ENCODE data around the gene MBOAT2. TPM values are rescaled to one million over a fixed set of nuclear protein-coding genes. Genes with fewer than 3 reads are reported as not detected.

MBOAT2 gene
- polyA plus RNA-seq, 1 donor from 2014 or later: 205 TPM

GRCh38 chr2:8935982-8936381, 67.5 kb downstream of the MBOAT2 start:
- Histone ChIP-seq H4K20me1 (ENCODE audit: insufficient read depth) (no peaks in the 10 kb centered on the region), H3K9me2 (ENCODE audit: insufficient read depth, low read length) (no peaks in the 10 kb centered on the region), H3F3A (ENCODE audit: insufficient read depth, low read length, poor library complexity, severe bottlenecking) (no peaks in the 10 kb centered on the region), H3K4me3 (ENCODE audit: low read length) (no peak overlapping the region), H3K4me2 (ENCODE audit: low read length) (no peak overlapping the region), H3K36me3 (ENCODE audit: insufficient read depth, low read length) (peaks cover 9% of the 10 kb centered on the region), H2AFZ (ENCODE audit: low read depth, low read length) (no peak overlapping the region), H3K9me3 (ENCODE audit: low read length) (no peaks in the 10 kb centered on the region), H3K79me2 (replicated peaks; ENCODE audit: insufficient read depth, low read length) (no peaks in the 10 kb centered on the region), H3K27me3 (ENCODE audit: insufficient read depth, low read depth, low read length) (no peaks in the 10 kb centered on the region), H3K27ac (ENCODE audit: low read length) (no peak overlapping the region), H3K9ac (ENCODE audit: low read length) (no peak overlapping the region)
- TF ChIP-seq EZH2 (IDR thresholded peaks at IDR 0.05; ENCODE audit: borderline replicate concordance, insufficient read depth, low read length, poor library complexity, severe bottlenecking): no peak
- no peak for TF ChIP-seq MXI1 (conservative IDR thresholded peaks at IDR 0.05; ENCODE audit: poor library complexity, severe bottlenecking)
- no peak for TF ChIP-seq TAF1 (IDR thresholded peaks at IDR 0.05; ENCODE audit: low read depth)
- TF ChIP-seq EP300 (conservative IDR thresholded peaks at IDR 0.05; ENCODE audit: poor library complexity, severe bottlenecking): no peak
- TF ChIP-seq, protein P1, sequence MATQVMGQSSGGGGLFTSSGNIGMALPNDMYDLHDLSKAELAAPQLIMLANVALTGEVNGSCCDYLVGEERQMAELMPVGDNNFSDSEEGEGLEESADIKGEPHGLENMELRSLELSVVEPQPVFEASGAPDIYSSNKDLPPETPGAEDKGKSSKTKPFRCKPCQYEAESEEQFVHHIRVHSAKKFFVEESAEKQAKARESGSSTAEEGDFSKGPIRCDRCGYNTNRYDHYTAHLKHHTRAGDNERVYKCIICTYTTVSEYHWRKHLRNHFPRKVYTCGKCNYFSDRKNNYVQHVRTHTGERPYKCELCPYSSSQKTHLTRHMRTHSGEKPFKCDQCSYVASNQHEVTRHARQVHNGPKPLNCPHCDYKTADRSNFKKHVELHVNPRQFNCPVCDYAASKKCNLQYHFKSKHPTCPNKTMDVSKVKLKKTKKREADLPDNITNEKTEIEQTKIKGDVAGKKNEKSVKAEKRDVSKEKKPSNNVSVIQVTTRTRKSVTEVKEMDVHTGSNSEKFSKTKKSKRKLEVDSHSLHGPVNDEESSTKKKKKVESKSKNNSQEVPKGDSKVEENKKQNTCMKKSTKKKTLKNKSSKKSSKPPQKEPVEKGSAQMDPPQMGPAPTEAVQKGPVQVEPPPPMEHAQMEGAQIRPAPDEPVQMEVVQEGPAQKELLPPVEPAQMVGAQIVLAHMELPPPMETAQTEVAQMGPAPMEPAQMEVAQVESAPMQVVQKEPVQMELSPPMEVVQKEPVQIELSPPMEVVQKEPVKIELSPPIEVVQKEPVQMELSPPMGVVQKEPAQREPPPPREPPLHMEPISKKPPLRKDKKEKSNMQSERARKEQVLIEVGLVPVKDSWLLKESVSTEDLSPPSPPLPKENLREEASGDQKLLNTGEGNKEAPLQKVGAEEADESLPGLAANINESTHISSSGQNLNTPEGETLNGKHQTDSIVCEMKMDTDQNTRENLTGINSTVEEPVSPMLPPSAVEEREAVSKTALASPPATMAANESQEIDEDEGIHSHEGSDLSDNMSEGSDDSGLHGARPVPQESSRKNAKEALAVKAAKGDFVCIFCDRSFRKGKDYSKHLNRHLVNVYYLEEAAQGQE (IDR thresholded peaks at IDR 0.05; ENCODE audit: borderline replicate concordance): no peak
- TF ChIP-seq POLR2AphosphoS5 (IDR thresholded peaks at IDR 0.05): no peak
- TF ChIP-seq, protein P2, sequence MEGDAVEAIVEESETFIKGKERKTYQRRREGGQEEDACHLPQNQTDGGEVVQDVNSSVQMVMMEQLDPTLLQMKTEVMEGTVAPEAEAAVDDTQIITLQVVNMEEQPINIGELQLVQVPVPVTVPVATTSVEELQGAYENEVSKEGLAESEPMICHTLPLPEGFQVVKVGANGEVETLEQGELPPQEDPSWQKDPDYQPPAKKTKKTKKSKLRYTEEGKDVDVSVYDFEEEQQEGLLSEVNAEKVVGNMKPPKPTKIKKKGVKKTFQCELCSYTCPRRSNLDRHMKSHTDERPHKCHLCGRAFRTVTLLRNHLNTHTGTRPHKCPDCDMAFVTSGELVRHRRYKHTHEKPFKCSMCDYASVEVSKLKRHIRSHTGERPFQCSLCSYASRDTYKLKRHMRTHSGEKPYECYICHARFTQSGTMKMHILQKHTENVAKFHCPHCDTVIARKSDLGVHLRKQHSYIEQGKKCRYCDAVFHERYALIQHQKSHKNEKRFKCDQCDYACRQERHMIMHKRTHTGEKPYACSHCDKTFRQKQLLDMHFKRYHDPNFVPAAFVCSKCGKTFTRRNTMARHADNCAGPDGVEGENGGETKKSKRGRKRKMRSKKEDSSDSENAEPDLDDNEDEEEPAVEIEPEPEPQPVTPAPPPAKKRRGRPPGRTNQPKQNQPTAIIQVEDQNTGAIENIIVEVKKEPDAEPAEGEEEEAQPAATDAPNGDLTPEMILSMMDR (IDR thresholded peaks at IDR 0.05; ENCODE audit: poor library complexity, severe bottlenecking): no peak
- TF ChIP-seq SMC3 (conservative IDR thresholded peaks at IDR 0.05; ENCODE audit: poor library complexity): no peak
- TF ChIP-seq RAD21 (conservative IDR thresholded peaks at IDR 0.05): no peak

GRCh38 chr2:8934338-8934737, 69.1 kb downstream of the MBOAT2 start:
- Histone ChIP-seq H3K36me3 (ENCODE audit: insufficient read depth, low read length) (peaks cover 6% of the 10 kb centered on the region), H3F3A (ENCODE audit: insufficient read depth, low read length, poor library complexity, severe bottlenecking) (no peaks in the 10 kb centered on the region), H3K9me2 (ENCODE audit: insufficient read depth, low read length) (no peaks in the 10 kb centered on the region), H3K4me2 (ENCODE audit: low read length) (peak overlapping the region; percentile 38), H3K4me3 (ENCODE audit: low read length) (peak overlapping the region; percentile 46), H4K20me1 (ENCODE audit: insufficient read depth) (no peaks in the 10 kb centered on the region), H2AFZ (ENCODE audit: low read depth, low read length) (no peak overlapping the region), H3K27ac (ENCODE audit: low read length) (peak overlapping the region; percentile 61), H3K9ac (ENCODE audit: low read length) (peak overlapping the region; percentile 2), H3K9me3 (ENCODE audit: low read length) (no peaks in the 10 kb centered on the region), H3K79me2 (replicated peaks; ENCODE audit: insufficient read depth, low read length) (no peaks in the 10 kb centered on the region), H3K27me3 (ENCODE audit: insufficient read depth, low read depth, low read length) (no peaks in the 10 kb centered on the region)
- TF ChIP-seq EP300 (conservative IDR thresholded peaks at IDR 0.05; ENCODE audit: poor library complexity, severe bottlenecking) (no peak), RAD21 (conservative IDR thresholded peaks at IDR 0.05) (no peak), TAF1 (IDR thresholded peaks at IDR 0.05; ENCODE audit: low read depth) (no peak), POLR2AphosphoS5 (IDR thresholded peaks at IDR 0.05) (no peak), MXI1 (conservative IDR thresholded peaks at IDR 0.05; ENCODE audit: poor library complexity, severe bottlenecking) (no peak), EZH2 (IDR thresholded peaks at IDR 0.05; ENCODE audit: borderline replicate concordance, insufficient read depth, low read length, poor library complexity, severe bottlenecking) (no peak), SMC3 (conservative IDR thresholded peaks at IDR 0.05; ENCODE audit: poor library complexity) (no peak)
- TF ChIP-seq, protein P2 (IDR thresholded peaks at IDR 0.05; ENCODE audit: poor library complexity, severe bottlenecking): no peak
- TF ChIP-seq, protein P1 (IDR thresholded peaks at IDR 0.05; ENCODE audit: borderline replicate concordance): no peak
